ENCODE results near the gene FAM187B. TPM values are rescaled to one million over a fixed set of nuclear protein-coding genes. Genes with fewer than 3 reads are reported as not detected.

Gene FAM187B
- total RNA-seq, 1 donor from 2014 or later = not detected

DNA sequence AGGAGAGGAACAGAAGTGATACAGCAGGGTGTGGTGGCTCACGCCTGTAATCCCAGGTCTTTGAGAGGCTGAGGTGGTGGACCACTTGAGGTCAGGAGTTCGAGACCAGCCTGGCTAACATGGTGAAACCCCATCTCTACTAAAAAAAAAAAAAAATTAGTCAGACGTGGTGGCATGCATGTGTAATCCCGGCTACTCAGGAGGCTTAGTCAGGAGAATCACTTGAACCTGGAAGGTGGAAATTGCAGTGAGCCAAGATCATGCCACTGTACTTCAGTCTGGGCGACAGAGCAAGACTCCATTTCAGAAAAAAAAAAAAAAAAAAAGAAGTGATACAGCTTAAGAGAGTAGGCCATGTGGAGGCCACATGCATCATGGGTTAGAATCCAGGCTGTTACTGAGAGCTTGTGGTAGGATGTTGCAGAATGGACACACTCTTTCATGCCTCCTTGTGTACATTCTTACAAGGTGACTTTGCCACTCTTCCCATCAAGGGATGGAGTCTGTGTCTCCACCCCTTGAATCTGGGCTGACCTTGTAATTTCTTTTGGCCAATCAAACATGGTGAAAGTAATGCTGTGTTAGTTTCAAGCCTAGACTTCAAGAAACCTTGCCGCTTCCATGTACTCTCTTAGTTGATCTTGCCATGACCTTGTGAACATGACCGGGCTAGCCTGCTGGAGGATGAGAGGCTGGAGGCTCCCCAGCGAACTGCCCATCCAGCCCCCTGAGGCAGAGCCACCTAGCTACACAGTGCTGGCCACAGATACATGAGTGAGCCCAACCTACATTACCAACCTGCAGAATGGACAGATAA lies 12.3 kb downstream of the FAM187B start:
- TF ChIP-seq, protein P1, sequence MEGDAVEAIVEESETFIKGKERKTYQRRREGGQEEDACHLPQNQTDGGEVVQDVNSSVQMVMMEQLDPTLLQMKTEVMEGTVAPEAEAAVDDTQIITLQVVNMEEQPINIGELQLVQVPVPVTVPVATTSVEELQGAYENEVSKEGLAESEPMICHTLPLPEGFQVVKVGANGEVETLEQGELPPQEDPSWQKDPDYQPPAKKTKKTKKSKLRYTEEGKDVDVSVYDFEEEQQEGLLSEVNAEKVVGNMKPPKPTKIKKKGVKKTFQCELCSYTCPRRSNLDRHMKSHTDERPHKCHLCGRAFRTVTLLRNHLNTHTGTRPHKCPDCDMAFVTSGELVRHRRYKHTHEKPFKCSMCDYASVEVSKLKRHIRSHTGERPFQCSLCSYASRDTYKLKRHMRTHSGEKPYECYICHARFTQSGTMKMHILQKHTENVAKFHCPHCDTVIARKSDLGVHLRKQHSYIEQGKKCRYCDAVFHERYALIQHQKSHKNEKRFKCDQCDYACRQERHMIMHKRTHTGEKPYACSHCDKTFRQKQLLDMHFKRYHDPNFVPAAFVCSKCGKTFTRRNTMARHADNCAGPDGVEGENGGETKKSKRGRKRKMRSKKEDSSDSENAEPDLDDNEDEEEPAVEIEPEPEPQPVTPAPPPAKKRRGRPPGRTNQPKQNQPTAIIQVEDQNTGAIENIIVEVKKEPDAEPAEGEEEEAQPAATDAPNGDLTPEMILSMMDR (IDR thresholded peaks at IDR 0.05; ENCODE audit: insufficient read depth, low read length, severe bottlenecking) = no peak
- Histone ChIP-seq H3K27me3 (ENCODE audit: control insufficient read depth, insufficient read depth, low read length) (no peaks in the 10 kb centered on the region), H3K4me3 (ENCODE audit: low read depth, low read length) (no peak overlapping the region), H3K36me3 (ENCODE audit: control insufficient read depth, insufficient read depth, low read length) (no peaks in the 10 kb centered on the region)
- peak; percentile 62 for DNase-seq (ENCODE audit: low read depth)
- FAIRE-seq = no peak

GRCh38 chr19:35214766-35215422 lies 13.6 kb downstream of the FAM187B start:
- TF ChIP-seq, protein P1 (IDR thresholded peaks at IDR 0.05; ENCODE audit: insufficient read depth, low read length, severe bottlenecking) = no peak
- Histone ChIP-seq H3K36me3 (ENCODE audit: control insufficient read depth, insufficient read depth, low read length) (no peaks in the 10 kb centered on the region), H3K27me3 (ENCODE audit: control insufficient read depth, insufficient read depth, low read length) (no peaks in the 10 kb centered on the region), H3K4me3 (ENCODE audit: low read depth, low read length) (no peak overlapping the region)
- DNase-seq (ENCODE audit: low read depth) (no peak), FAIRE-seq (no peak)

- H3K4me3 ChIP-seq (ENCODE audit: low read depth, low read length) = no peak overlapping the region
- no peaks in the 10 kb centered on the region for H3K36me3 ChIP-seq (ENCODE audit: control insufficient read depth, insufficient read depth, low read length)
- TF ChIP-seq, protein P1 (IDR thresholded peaks at IDR 0.05; ENCODE audit: insufficient read depth, low read length, severe bottlenecking) = no peak
- no peaks in the 10 kb centered on the region for H3K27me3 ChIP-seq (ENCODE audit: control insufficient read depth, insufficient read depth, low read length)
- DNase-seq (ENCODE audit: low read depth) (peak; percentile 91), FAIRE-seq (peak; percentile 43)
These were observed 14.6 kb downstream of the FAM187B start for GRCh38 chr19:35213663-35214632.

DNA sequence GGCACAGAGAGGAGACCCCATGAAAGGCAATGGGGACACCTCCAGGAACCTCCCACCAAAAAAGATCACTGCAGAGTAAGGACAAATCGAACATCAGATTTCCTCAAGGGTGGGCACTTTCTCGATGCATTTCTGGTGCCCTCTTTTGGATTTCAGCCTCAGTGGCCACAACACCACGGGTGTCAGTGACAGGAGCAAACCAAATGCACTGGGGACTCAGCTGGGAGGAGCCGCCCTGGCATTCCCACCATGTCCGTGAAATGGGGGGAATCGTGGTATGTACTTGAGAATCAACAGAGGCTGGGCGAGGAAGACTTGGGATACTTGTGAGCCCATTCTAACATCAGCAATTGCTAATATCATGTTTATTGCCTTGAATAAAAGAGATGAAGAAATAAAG lies 16.3 kb downstream of the FAM187B start:
- Histone ChIP-seq H3K4me3 (ENCODE audit: low read depth, low read length) (no peak overlapping the region), H3K36me3 (ENCODE audit: control insufficient read depth, insufficient read depth, low read length) (no peaks in the 10 kb centered on the region), H3K27me3 (ENCODE audit: control insufficient read depth, insufficient read depth, low read length) (no peaks in the 10 kb centered on the region)
- TF ChIP-seq, protein P1 (IDR thresholded peaks at IDR 0.05; ENCODE audit: insufficient read depth, low read length, severe bottlenecking) = no peak
- FAIRE-seq (no peak), DNase-seq (ENCODE audit: low read depth) (no peak)

- Histone ChIP-seq H3K27me3 (ENCODE audit: control insufficient read depth, insufficient read depth, low read length) (no peaks in the 10 kb centered on the region), H3K36me3 (ENCODE audit: control insufficient read depth, insufficient read depth, low read length) (no peaks in the 10 kb centered on the region), H3K4me3 (ENCODE audit: low read depth, low read length) (no peak overlapping the region)
- FAIRE-seq (no peak), DNase-seq (ENCODE audit: low read depth) (no peak)
- TF ChIP-seq, protein P1 (IDR thresholded peaks at IDR 0.05; ENCODE audit: insufficient read depth, low read length, severe bottlenecking) = no peak
These were observed 16.9 kb downstream of the FAM187B start for GRCh38 chr19:35211545-35212230.

Data from bronchial epithelial cell (primary cell).